GM18951 (cell line): ENCODE measurements around the gene METTL26.

Experiments used
- POLR2A ChIP-seq: IDR thresholded peaks from 4 replicates; pipeline ENCODE4 v1.6.1; 2011; ENCODE audit warnings: mild to moderate bottlenecking; ENCODE audit not compliant: insufficient read length, insufficient read depth; ENCODE audit errors: extremely low read depth
- in situ Hi-C: fragments of 300-500 bp; cut with MboI; formaldehyde crosslinking; loops from one replicate; pipeline ENCODE4 v1.12.0; 2022; ENCODE audit warnings: low sequenced_read_pairs, mixed read lengths, inconsistent platforms; ENCODE audit not compliant: unreplicated experiment

The METTL26 gene

DNA sequence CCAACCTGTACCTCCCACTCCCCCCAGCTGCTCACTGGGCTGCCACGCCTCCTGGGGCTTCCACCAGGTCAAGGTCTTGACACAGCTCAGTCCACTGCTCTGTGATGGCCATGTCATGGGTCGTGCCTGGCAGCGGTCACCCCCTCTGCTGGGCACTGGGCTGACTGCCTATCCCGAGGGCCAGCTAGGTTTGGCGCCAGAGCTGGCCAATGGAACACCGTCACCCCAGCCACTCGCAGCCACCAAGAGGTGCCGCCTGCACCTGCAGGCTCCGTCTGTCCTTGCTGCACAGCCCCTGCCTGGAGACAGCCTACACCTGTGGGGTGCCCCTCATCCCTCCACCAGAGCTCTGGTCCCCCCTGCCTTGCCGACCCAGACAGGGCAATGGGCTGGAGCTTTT, 50.8 kb downstream of the METTL26 start:
- TF ChIP-seq POLR2A: no peak
- in situ Hi-C loops: no loop called here
